Ectodermal cell (in vitro differentiated cells): ENCODE data around the gene PSAPL1.

Source experiments
- H3K27ac ChIP-seq: 2 replicates; pipeline ENCODE4 v1.7.0; 2013; ENCODE audit warnings: mild to moderate bottlenecking, low read depth, low read length; ENCODE audit not compliant: insufficient read depth, poor library complexity, severe bottlenecking
- H3K27me3 ChIP-seq: 2 replicates; pipeline ENCODE4 v1.7.0; 2013; ENCODE audit warnings: mild to moderate bottlenecking, low read length; ENCODE audit not compliant: insufficient read depth, control insufficient read depth, poor library complexity, severe bottlenecking
- H3K36me3 ChIP-seq: one replicate; pipeline ENCODE4 v1.7.0; 2013; ENCODE audit warnings: low read length; ENCODE audit not compliant: control insufficient read depth, insufficient read depth
- H3K4me1 ChIP-seq: one replicate; pipeline ENCODE4 v1.7.0; 2013; ENCODE audit warnings: low read length; ENCODE audit not compliant: control insufficient read depth, insufficient read depth
- H3K4me3 ChIP-seq: 2 replicates; pipeline ENCODE4 v1.7.0; 2013; ENCODE audit warnings: low read depth, low read length, control low read depth; ENCODE audit not compliant: insufficient read depth
- H3K9me3 ChIP-seq: 2 replicates; pipeline ENCODE4 v1.7.0; 2013; ENCODE audit warnings: mild to moderate bottlenecking, low read length, moderate library complexity; ENCODE audit not compliant: control insufficient read depth
- WGBS, 2 experiments: methylation state at CpG; one replicate each; pipeline ENCODE4 v1.1.7; 2013; ENCODE audit warnings: missing lambda C conversion rate in 2 of 2; 5-methylcytosine and 5-hydroxymethylcytosine counted together

The PSAPL1 gene

GRCh38 chr4:7427361-7427760 lies 7.4 kb downstream of the PSAPL1 start:
- 73% methylated on average over 10 of the region's 10 CpGs for WGBS, 2 experiments
- H3K4me3 ChIP-seq: no peak overlapping the region
- H3K36me3 ChIP-seq: no peaks in the 10 kb centered on the region
- H3K27ac ChIP-seq: no peak overlapping the region
- no peaks in the 10 kb centered on the region for H3K9me3 ChIP-seq
- H3K4me1 ChIP-seq: peaks cover 25% of the 10 kb centered on the region
- H3K27me3 ChIP-seq: no peaks in the 10 kb centered on the region

GRCh38 chr4:7426525-7427171 lies 8.1 kb downstream of the PSAPL1 start:
- 89 to 90% methylated on average over 20 of the region's 20 CpGs for WGBS, 2 experiments

GRCh38 chr4:7425591-7426468 lies 8.9 kb downstream of the PSAPL1 start:
- Histone ChIP-seq H3K4me3 (no peak overlapping the region), H3K4me1 (peaks cover 25% of the 10 kb centered on the region)
- 92% methylated on average over 28 of the region's 28 CpGs for WGBS, 2 experiments

More at GRCh38 chr4:7426525-7427171, 8.1 kb downstream of the PSAPL1 start:
- no peaks in the 10 kb centered on the region for H3K36me3 ChIP-seq
- H3K27me3 ChIP-seq: no peaks in the 10 kb centered on the region
- no peak overlapping the region for H3K4me3 ChIP-seq
- H3K27ac ChIP-seq: no peak overlapping the region
- peaks cover 25% of the 10 kb centered on the region for H3K4me1 ChIP-seq
- H3K9me3 ChIP-seq: no peaks in the 10 kb centered on the region

GRCh38 chr4:7425124-7425523 lies 9.6 kb downstream of the PSAPL1 start:
- Histone ChIP-seq H3K27ac (no peak overlapping the region), H3K36me3 (no peaks in the 10 kb centered on the region), H3K4me1 (peaks cover 21% of the 10 kb centered on the region), H3K4me3 (no peak overlapping the region), H3K9me3 (no peaks in the 10 kb centered on the region), H3K27me3 (no peaks in the 10 kb centered on the region)
- 93 to 95% methylated on average over 13 of the region's 13 CpGs for WGBS, 2 experiments

More at GRCh38 chr4:7425591-7426468, 8.9 kb downstream of the PSAPL1 start:
- no peaks in the 10 kb centered on the region for H3K36me3 ChIP-seq
- no peak overlapping the region for H3K27ac ChIP-seq
- H3K27me3 ChIP-seq: no peaks in the 10 kb centered on the region
- H3K9me3 ChIP-seq: no peaks in the 10 kb centered on the region

GRCh38 chr4:7424553-7425111 lies 10.1 kb downstream of the PSAPL1 start:
- Histone ChIP-seq H3K4me3 (no peak overlapping the region), H3K27ac (no peak overlapping the region), H3K9me3 (no peaks in the 10 kb centered on the region), H3K4me1 (peaks cover 21% of the 10 kb centered on the region), H3K36me3 (no peaks in the 10 kb centered on the region), H3K27me3 (no peaks in the 10 kb centered on the region)
- WGBS, 2 experiments: 87 to 88% methylated on average over 18 of the region's 18 CpGs

- WGBS, 2 experiments: 88 to 89% methylated on average over 17 of the region's 17 CpGs
- Histone ChIP-seq H3K27me3 (no peaks in the 10 kb centered on the region), H3K4me3 (no peak overlapping the region), H3K4me1 (peaks cover 21% of the 10 kb centered on the region), H3K36me3 (no peaks in the 10 kb centered on the region), H3K27ac (no peak overlapping the region), H3K9me3 (no peaks in the 10 kb centered on the region)
These were observed 10.8 kb downstream of the PSAPL1 start for GRCh38 chr4:7423801-7424552.

- H3K9me3 ChIP-seq: no peaks in the 10 kb centered on the region
- WGBS, 2 experiments: 86 to 88% methylated on average over 5 of the region's 5 CpGs
- H3K27ac ChIP-seq: no peak overlapping the region
These were observed 11.3 kb downstream of the PSAPL1 start for GRCh38 chr4:7423391-7423790.

GRCh38 chr4:7422898-7423180 lies 11.9 kb downstream of the PSAPL1 start:
- WGBS, 2 experiments: 92 to 93% methylated on average over 9 of the region's 9 CpGs
- no peak overlapping the region for H3K4me3 ChIP-seq

More at GRCh38 chr4:7423391-7423790, 11.3 kb downstream of the PSAPL1 start:
- no peaks in the 10 kb centered on the region for H3K36me3 ChIP-seq
- H3K27me3 ChIP-seq: no peaks in the 10 kb centered on the region
- no peak overlapping the region for H3K4me3 ChIP-seq
- H3K4me1 ChIP-seq: peaks cover 16% of the 10 kb centered on the region

GRCh38 chr4:7422151-7422897 lies 12.4 kb downstream of the PSAPL1 start:
- Histone ChIP-seq H3K9me3 (no peaks in the 10 kb centered on the region), H3K36me3 (no peaks in the 10 kb centered on the region), H3K4me1 (peaks cover 6% of the 10 kb centered on the region), H3K27ac (no peak overlapping the region), H3K4me3 (no peak overlapping the region), H3K27me3 (no peaks in the 10 kb centered on the region)
- WGBS, 2 experiments: 90 to 91% methylated on average over 19 of the region's 19 CpGs

More at GRCh38 chr4:7422898-7423180, 11.9 kb downstream of the PSAPL1 start:
- peaks cover 11% of the 10 kb centered on the region for H3K4me1 ChIP-seq
- H3K9me3 ChIP-seq: no peaks in the 10 kb centered on the region
- no peaks in the 10 kb centered on the region for H3K36me3 ChIP-seq
- H3K27ac ChIP-seq: no peak overlapping the region
- no peaks in the 10 kb centered on the region for H3K27me3 ChIP-seq
